SK-N-SH (cell line): ENCODE results near the gene EXTL2.

Experiments used
- RAD21 ChIP-seq: IDR thresholded peaks from 2 replicates; pipeline ENCODE4 v1.6.1; 2012; ENCODE audit warnings: mild to moderate bottlenecking, low read length
- TF ChIP-seq, protein P1 (sequence below): fragments of 200-600 bp; sonication (generic); IDR thresholded peaks from 2 replicates; pipeline ENCODE4 v1.6.1; 2017; ENCODE audit warnings: antibody characterized with exemption, mild to moderate bottlenecking, moderate library complexity

DNA sequence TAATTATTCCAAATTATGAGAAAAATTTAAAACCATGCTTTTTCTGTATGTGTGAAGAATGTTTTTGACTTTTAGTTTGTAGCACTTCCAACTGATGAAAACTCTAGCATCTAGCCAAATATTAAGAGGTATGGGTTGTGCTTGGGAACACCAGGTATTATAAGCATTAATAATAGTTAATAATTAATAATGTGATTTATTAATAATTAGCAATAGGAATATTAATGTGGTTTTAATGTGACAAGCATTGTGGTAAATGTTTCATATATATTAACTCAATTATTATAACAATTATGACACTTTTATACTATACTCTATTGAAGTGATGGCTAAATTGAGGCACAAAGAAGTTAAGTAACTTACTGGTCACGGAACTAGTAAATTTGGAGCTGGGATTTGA lies 9.1 kb upstream of the EXTL2 start:
- TF ChIP-seq, protein P1, sequence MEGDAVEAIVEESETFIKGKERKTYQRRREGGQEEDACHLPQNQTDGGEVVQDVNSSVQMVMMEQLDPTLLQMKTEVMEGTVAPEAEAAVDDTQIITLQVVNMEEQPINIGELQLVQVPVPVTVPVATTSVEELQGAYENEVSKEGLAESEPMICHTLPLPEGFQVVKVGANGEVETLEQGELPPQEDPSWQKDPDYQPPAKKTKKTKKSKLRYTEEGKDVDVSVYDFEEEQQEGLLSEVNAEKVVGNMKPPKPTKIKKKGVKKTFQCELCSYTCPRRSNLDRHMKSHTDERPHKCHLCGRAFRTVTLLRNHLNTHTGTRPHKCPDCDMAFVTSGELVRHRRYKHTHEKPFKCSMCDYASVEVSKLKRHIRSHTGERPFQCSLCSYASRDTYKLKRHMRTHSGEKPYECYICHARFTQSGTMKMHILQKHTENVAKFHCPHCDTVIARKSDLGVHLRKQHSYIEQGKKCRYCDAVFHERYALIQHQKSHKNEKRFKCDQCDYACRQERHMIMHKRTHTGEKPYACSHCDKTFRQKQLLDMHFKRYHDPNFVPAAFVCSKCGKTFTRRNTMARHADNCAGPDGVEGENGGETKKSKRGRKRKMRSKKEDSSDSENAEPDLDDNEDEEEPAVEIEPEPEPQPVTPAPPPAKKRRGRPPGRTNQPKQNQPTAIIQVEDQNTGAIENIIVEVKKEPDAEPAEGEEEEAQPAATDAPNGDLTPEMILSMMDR: no peak
- TF ChIP-seq RAD21: no peak
